GM21723 (cell line): Measurements from ENCODE around the gene NAT14.

Source experiments
- ATAC-seq: cut with Tn5 transposase; IDR thresholded peaks from one replicate; pipeline ENCODE4 v1.9.1; 2021; ENCODE audit warnings: mild to moderate bottlenecking, moderate library complexity; ENCODE audit not compliant: unreplicated experiment

NAT14 gene

GRCh38 chr19:55467236-55468053 lies 17.5 kb upstream of the NAT14 start:
- peak; percentile 62 for ATAC-seq

GRCh38 chr19:55468054-55468393 lies 17.0 kb upstream of the NAT14 start:
- no peak for ATAC-seq

- no peak for ATAC-seq
Observed at GRCh38 chr19:55471266-55471665, 13.7 kb upstream of the NAT14 start.

- no peak for ATAC-seq
Observed at GRCh38 chr19:55472463-55472862, 12.5 kb upstream of the NAT14 start.

GRCh38 chr19:55473225-55474012 lies 11.6 kb upstream of the NAT14 start:
- no peak for ATAC-seq

GRCh38 chr19:55474269-55475265 lies 10.4 kb upstream of the NAT14 start:
- no peak for ATAC-seq

GRCh38 chr19:55476100-55476775 lies 8.8 kb upstream of the NAT14 start, which contains the start of gene ZNF628:
Gene ZNF628 (plus strand): TSS chr19:55476617. CDS start chr19:55479911, 3,294 bp downstream.
- peak; percentile 86 for ATAC-seq

GRCh38 chr19:55477905-55478304 lies 7.1 kb upstream of the NAT14 start:
- ATAC-seq, result no peak

GRCh38 chr19:55478364-55478763 lies 6.6 kb upstream of the NAT14 start:
- ATAC-seq, result no peak

GRCh38 chr19:55479045-55479444 lies 5.9 kb upstream of the NAT14 start:
- no peak for ATAC-seq

GRCh38 chr19:55479451-55480230 lies 5.3 kb upstream of the NAT14 start:
- ATAC-seq, result no peak

- no peak for ATAC-seq
Observed at GRCh38 chr19:55481148-55481793, 3.7 kb upstream of the NAT14 start.

GRCh38 chr19:55481794-55482155 lies 3.2 kb upstream of the NAT14 start:
- no peak for ATAC-seq

- ATAC-seq, result no peak
Observed at GRCh38 chr19:55482156-55482961, 2.6 kb upstream of the NAT14 start.

GRCh38 chr19:55482967-55483705 lies 1.9 kb upstream of the NAT14 start:
- ATAC-seq, result no peak

- ATAC-seq, result no peak
Observed at GRCh38 chr19:55483706-55484592, 1.0 kb upstream of the NAT14 start.
